Pancreas (tissue), 10 donors: ENCODE measurements around the gene POLR2I. TPM values are rescaled to one million over a fixed set of nuclear protein-coding genes. Genes with fewer than 3 reads are reported as not detected.

Source experiments
- ATAC-seq, 4 donors: fragments of 200-7000 bp; cut with Tn5 transposase; one replicate each; pipeline versions ENCODE4 v1.8.0 to v1.9.1; 2020; ENCODE audit warnings: mild to moderate bottlenecking in 4 of 4, moderate library complexity in 4 of 4
- DNase-seq, 6 donors: peaks; one replicate each; pipeline ENCODE4 v3.0.0-alpha.2; 2020
- FAIRE-seq: peaks from 2 replicates; lab custom pipeline; 2012; peaks lifted over from hg19 to GRCh38; lab: Jason Lieb, UNC
- H3K27ac ChIP-seq, 4 donors: fragments of 200-600 bp; sonication (generic); 1 replicate in 3 of 4; 2 replicates in 1 of 4; pipeline versions ENCODE4 v1.5.0 to v1.8.0; 2020
- H3K27me3 ChIP-seq, 4 donors: fragments of 200-600 bp; one replicate each; pipeline ENCODE4 v1.8.0; 2021
- H3K36me3 ChIP-seq, 3 donors: fragments of 200-600 bp; sonication (generic) in 1 of 3; one replicate each; pipeline versions ENCODE4 v1.5.0 to v1.8.0; 2020 to 2021
- H3K4me1 ChIP-seq, 3 donors: fragments of 200-600 bp; one replicate each; pipeline ENCODE4 v1.8.0; 2021
- H3K4me3 ChIP-seq, 4 donors: fragments of 200-600 bp; sonication (generic) in 2 of 4; one replicate each; pipeline versions ENCODE4 v1.5.0 to v1.8.0; 2020 to 2021
- H3K9me3 ChIP-seq, 4 donors: fragments of 200-600 bp; one replicate each; pipeline ENCODE4 v1.8.0; 2021
- CTCF ChIP-seq, 4 donors: fragments of 200-600 bp; sonication (generic) in 3 of 4; IDR thresholded peaks; one replicate each; pipeline versions ENCODE4 v1.5.0 to v1.8.0; 2021; ENCODE audit warnings: antibody characterized with exemption in 4 of 4
- WGBS, 2 donors: extraction: QIAGEN DNeasy Blood & Tissue Kit; methylation state at CpG; one replicate each; pipeline ENCODE4 v1.1.7; 2013; 5-methylcytosine and 5-hydroxymethylcytosine counted together
- intact Hi-C, 3 donors: fragments of 100-400 bp; cut with DNase I; formaldehyde crosslinking; loops; one replicate each; pipeline versions ENCODE4 v1.11.1 to v1.14.2; 2022
- polyA plus RNA-seq, 2 donors: library from polyadenylated mRNA; stranded (reverse); fragments of 200-250 nt; gene quantifications; one replicate each; pipeline ENCODE4 v1.2.3, GENCODE V29; 2013
- total RNA-seq, 6 donors: library from RNA; stranded (reverse); fragmentation: NEBNext Ultra II Directional in 4 of 6; extraction: Animal tissue kit (Norgen Biotek cat#: 25700) in 4 of 6; gene quantifications; one replicate each; pipeline versions ENCODE4 v1.2.1 to v1.2.4, GENCODE V29; 2021 to 2023
- donor health status: healthy with polysubstance abuse.
- donor health status: DM: no; HTN: no; CAD: no; lungs with moderate emphysema.
- donor health status: DM: no; HTN: no; CAD: no.
- donor health status: control.
- donor health status: control.
- donor health status: Bipolar disorder and iron deficiency.
- donor health status: DM: yes; HTN: yes; CAD: no.
- donor health status: DM: no; HTN: no; CAD: no.
- donor health status: DM: no; HTN: no; CAD: no.
- donor health status: DM: yes; HTN: yes; CAD: no.

The POLR2I gene
- total and polyA plus RNA-seq, 8 donors = 29.8 to 58.0 (median 37.1) TPM

GRCh38 chr19:36149673-36150406 lies 35.2 kb upstream of the POLR2I start:
- Histone ChIP-seq H3K36me3 (peaks cover 4 to 40% (median 13%) of the 10 kb centered on the region in 3 donors), H3K9me3 (no peaks in the 10 kb centered on the region), H3K27ac (no peak overlapping the region), H3K4me3 (no peak overlapping the region), H3K4me1 (no peaks in the 10 kb centered on the region), H3K27me3 (no peaks in the 10 kb centered on the region)
- ATAC-seq (no peak), FAIRE-seq (no peak), DNase-seq (peak in 1 of 6 donors; percentile 46)
- 88 to 90% methylated on average over 13 of the region's 13 CpGs for WGBS, 2 donors
- no peak for TF ChIP-seq CTCF (IDR thresholded peaks at IDR 0.05)
- intact Hi-C loops = no loop called here

DNA sequence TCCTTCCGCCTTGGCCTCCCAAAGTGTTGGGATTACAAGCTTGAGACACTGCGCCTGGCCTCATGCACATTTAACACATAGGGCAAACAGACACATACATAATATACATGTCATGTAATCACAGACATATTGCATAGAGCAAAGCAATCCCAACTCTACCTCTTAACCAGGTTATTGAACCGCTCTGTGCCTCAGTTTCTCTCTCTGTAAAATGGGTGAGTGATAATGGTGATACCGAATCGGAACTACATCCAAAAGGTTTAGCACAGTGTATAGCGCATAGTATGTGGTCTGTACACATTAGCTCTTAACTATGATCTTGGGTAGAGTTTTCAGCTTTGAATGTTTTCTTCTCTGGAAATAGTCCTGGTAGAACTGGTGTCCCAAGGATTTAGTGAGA lies 29.9 kb upstream of the POLR2I start:
- H3K9me3 ChIP-seq = no peaks in the 10 kb centered on the region
- ATAC-seq = no peak
- H3K36me3 ChIP-seq = peaks cover 4 to 55% (median 13%) of the 10 kb centered on the region in 3 donors
- H3K27ac ChIP-seq = no peak overlapping the region
- TF ChIP-seq CTCF (IDR thresholded peaks at IDR 0.05) = no peak
- intact Hi-C loops = no loop called here
- FAIRE-seq = no peak
- 96 to 97% methylated on average over 6 of the region's 6 CpGs for WGBS, 2 donors
- DNase-seq = no peak
- peaks cover 0 to 7% (median 0%) of the 10 kb centered on the region in 3 donors for H3K4me1 ChIP-seq
- H3K4me3 ChIP-seq = no peak overlapping the region
- H3K27me3 ChIP-seq = no peaks in the 10 kb centered on the region

GRCh38 chr19:36142496-36142895 lies 27.8 kb upstream of the POLR2I start:
- Histone ChIP-seq H3K27me3 (no peaks in the 10 kb centered on the region), H3K4me1 (peaks cover 0 to 10% (median 0%) of the 10 kb centered on the region in 3 donors), H3K9me3 (no peaks in the 10 kb centered on the region), H3K27ac (no peak overlapping the region), H3K4me3 (no peak overlapping the region), H3K36me3 (peaks cover 4 to 42% (median 11%) of the 10 kb centered on the region in 3 donors)
- ATAC-seq (no peak), DNase-seq (no peak), FAIRE-seq (no peak)
- 92 to 95% methylated on average over 9 of the region's 9 CpGs for WGBS, 2 donors
- intact Hi-C loops = no loop called here
- no peak for TF ChIP-seq CTCF (IDR thresholded peaks at IDR 0.05)

GRCh38 chr19:36142046-36142445 lies 27.4 kb upstream of the POLR2I start:
- DNase-seq (peak in 2 of 6 donors; percentile 40 to 45), FAIRE-seq (no peak), ATAC-seq (no peak)
- peaks cover 4 to 38% (median 11%) of the 10 kb centered on the region in 3 donors for H3K36me3 ChIP-seq
- no peak overlapping the region for H3K27ac ChIP-seq
- no peaks in the 10 kb centered on the region for H3K9me3 ChIP-seq
- peaks cover 0 to 15% (median 0%) of the 10 kb centered on the region in 3 donors for H3K4me1 ChIP-seq
- no peak overlapping the region for H3K4me3 ChIP-seq
- H3K27me3 ChIP-seq = no peaks in the 10 kb centered on the region
- WGBS, 2 donors = 96 to 100% methylated on average over 5 to 14 of the region's 14 CpGs
- intact Hi-C loops = no loop called here
- no peak for TF ChIP-seq CTCF (IDR thresholded peaks at IDR 0.05)
